GOT3 (cell line): ENCODE data around the gene MFRP.

Experiments
- DNase-seq: peaks from one replicate; lab custom pipeline; 2025; ENCODE audit warnings: mixed read lengths; lab: John Stamatoyannopoulos, UW

MFRP gene

DNA sequence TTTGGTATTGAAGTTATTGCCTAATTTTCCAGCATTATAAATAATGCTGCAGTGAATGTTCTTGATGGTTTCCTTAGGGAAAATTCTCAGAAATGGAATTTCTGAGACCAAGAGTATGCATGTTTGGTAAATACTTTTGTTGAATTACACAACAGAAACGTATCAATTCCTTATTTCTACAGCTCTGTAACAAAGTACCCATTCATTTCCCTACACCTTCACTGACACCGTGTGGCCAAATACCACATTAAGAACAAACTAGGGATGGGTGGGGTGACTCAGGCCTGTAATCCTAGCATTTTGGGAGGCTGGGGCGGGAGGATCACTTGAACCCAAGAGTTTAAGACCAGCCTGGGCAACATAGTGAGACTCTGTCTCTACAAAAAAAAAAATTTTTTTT, 51.3 kb downstream of the MFRP start:
- DNase-seq, result no peak

DNA sequence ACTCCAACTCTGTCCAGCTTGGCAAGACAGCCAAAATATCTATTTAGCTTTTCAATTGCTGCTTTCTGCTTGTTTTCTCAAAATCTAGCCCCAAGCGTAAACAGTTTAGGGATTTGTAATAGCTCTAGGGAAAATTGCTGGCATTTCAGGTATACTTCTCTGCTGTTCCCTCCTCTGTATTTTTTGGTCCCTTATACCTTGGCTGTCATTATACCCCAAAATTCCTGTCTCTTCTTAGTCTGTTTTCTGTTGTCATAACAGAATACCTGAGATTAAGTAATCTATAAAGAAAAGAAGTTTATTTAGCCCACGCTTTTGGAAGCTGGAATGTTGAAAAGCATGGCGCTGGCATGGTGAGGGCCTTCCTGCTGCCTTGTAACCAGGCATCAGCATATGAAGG, 53.0 kb downstream of the MFRP start:
- no peak for DNase-seq

DNA sequence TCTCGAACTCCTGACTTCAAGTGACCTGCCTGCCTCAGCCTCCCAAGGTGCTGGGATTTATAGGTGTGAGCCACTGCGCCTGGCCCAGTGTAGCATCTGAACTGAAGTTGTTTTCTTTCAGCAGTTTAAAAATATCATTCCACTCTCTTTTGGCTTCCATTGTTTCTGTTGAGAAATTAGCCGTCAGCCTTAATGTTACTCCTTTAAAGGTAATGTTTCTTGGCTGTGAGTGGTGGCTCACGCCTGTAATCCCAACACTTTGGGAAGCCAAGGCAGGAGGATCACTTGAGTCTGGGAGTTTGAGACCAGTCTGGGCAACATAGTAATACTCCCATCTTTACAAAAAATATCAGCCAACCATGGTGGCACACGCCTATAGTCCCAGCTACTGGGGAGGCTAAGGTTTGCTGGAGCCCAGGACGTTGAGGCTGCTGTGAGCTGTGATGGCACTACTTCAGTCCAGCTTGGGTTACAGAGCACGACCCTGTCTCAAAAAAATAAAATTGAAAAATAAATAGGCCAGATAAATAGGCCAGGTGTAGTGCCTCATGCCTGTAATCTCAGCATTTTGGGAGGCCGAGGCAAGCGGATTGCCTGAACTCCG, 55.5 kb downstream of the MFRP start:
- no peak for DNase-seq
